ENCODE results near the gene IQCK. TPM values are rescaled to one million over a fixed set of nuclear protein-coding genes. Genes with fewer than 3 reads are reported as not detected.

Gene IQCK
- total RNA-seq, 4 donors from 2014 or later = 23.1 to 62.7 (median 37.6) TPM

GRCh38 chr16:19817122-19817521, 99.1 kb downstream of the IQCK start:
- H3K27ac ChIP-seq = no peak overlapping the region
- no peak overlapping the region for H3K4me3 ChIP-seq
- TF ChIP-seq POLR2A (IDR thresholded peaks at IDR 0.05) (no peak), EP300 (IDR thresholded peaks at IDR 0.05) (no peak), CTCF (IDR thresholded peaks at IDR 0.05) (no peak)
- no peak for DNase-seq (ENCODE audit: low spot score in 2 of 2)
- H3K27me3 ChIP-seq = no peaks in the 10 kb centered on the region
- peaks cover 0 to 9% (median 1%) of the 10 kb centered on the region in 4 donors for H3K9me3 ChIP-seq
- H3K36me3 ChIP-seq = no peaks in the 10 kb centered on the region
- H3K4me1 ChIP-seq = no peaks in the 10 kb centered on the region
- WGBS, 2 donors = 56 to 62% methylated on average over 3 of the region's 3 CpGs

- H3K36me3 ChIP-seq = no peaks in the 10 kb centered on the region
- no peak for TF ChIP-seq POLR2A (IDR thresholded peaks at IDR 0.05)
- no peak for TF ChIP-seq EP300 (IDR thresholded peaks at IDR 0.05)
- TF ChIP-seq CTCF (IDR thresholded peaks at IDR 0.05) = no peak
- no peaks in the 10 kb centered on the region for H3K27me3 ChIP-seq
- H3K4me1 ChIP-seq = no peaks in the 10 kb centered on the region
- WGBS, 2 donors = 88 to 92% methylated on average over 7 of the region's 7 CpGs
- H3K27ac ChIP-seq = no peak overlapping the region
- peaks cover 0 to 5% (median 0%) of the 10 kb centered on the region in 4 donors for H3K9me3 ChIP-seq
- no peak for DNase-seq (ENCODE audit: low spot score in 2 of 2)
- no peak overlapping the region for H3K4me3 ChIP-seq
Observed at GRCh38 chr16:19817875-19818274, 99.8 kb downstream of the IQCK start.

GRCh38 chr16:19822533-19822932, 104.5 kb downstream of the IQCK start:
- H3K27me3 ChIP-seq = no peaks in the 10 kb centered on the region
- H3K9me3 ChIP-seq = no peaks in the 10 kb centered on the region
- no peak for TF ChIP-seq EP300 (IDR thresholded peaks at IDR 0.05)
- DNase-seq (ENCODE audit: low spot score in 2 of 2) = no peak
- no peak overlapping the region for H3K27ac ChIP-seq
- peaks cover 0 to 7% (median 0%) of the 10 kb centered on the region in 3 donors for H3K36me3 ChIP-seq
- WGBS, 2 donors = 81 to 84% methylated on average over 2 of the region's 2 CpGs
- H3K4me1 ChIP-seq = no peaks in the 10 kb centered on the region
- H3K4me3 ChIP-seq = no peak overlapping the region

- 91 to 94% methylated on average over 6 of the region's 6 CpGs for WGBS, 2 donors
- no peaks in the 10 kb centered on the region for H3K4me1 ChIP-seq
- H3K27me3 ChIP-seq = no peaks in the 10 kb centered on the region
- peaks cover 0 to 15% (median 0%) of the 10 kb centered on the region in 3 donors for H3K36me3 ChIP-seq
- no peak for DNase-seq (ENCODE audit: low spot score in 2 of 2)
- no peak overlapping the region for H3K4me3 ChIP-seq
- no peak overlapping the region for H3K27ac ChIP-seq
- no peak for TF ChIP-seq POLR2A (IDR thresholded peaks at IDR 0.05)
- no peak for TF ChIP-seq EP300 (IDR thresholded peaks at IDR 0.05)
- TF ChIP-seq CTCF (IDR thresholded peaks at IDR 0.05) = no peak
- H3K9me3 ChIP-seq = no peaks in the 10 kb centered on the region
Observed at GRCh38 chr16:19823322-19823721, 105.3 kb downstream of the IQCK start.

- no peaks in the 10 kb centered on the region for H3K27me3 ChIP-seq
- H3K9me3 ChIP-seq = no peaks in the 10 kb centered on the region
- H3K4me3 ChIP-seq = no peak overlapping the region
- WGBS, 2 donors = 96 to 98% methylated on average over 5 of the region's 5 CpGs
- peaks cover 0 to 17% (median 0%) of the 10 kb centered on the region in 3 donors for H3K36me3 ChIP-seq
- DNase-seq (ENCODE audit: low spot score in 2 of 2) = no peak
- H3K27ac ChIP-seq = no peak overlapping the region
- TF ChIP-seq EP300 (IDR thresholded peaks at IDR 0.05) (no peak), POLR2A (IDR thresholded peaks at IDR 0.05) (no peak), CTCF (IDR thresholded peaks at IDR 0.05) (no peak)
- no peaks in the 10 kb centered on the region for H3K4me1 ChIP-seq
Observed at GRCh38 chr16:19824216-19824615, 106.1 kb downstream of the IQCK start.
